GM12878 (cell line): ENCODE measurements around the gene RABL6. TPM values are rescaled to one million over a fixed set of nuclear protein-coding genes. Genes with fewer than 3 reads are reported as not detected.

ENCODE experiments used
- ATAC-seq: fragments of 200-7000 bp; cut with Tn5 transposase; 3 replicates; pipeline ENCODE4 v1.9.1; 2020; ENCODE audit warnings: mild to moderate bottlenecking, moderate library complexity
- BruUV-seq: library from RNA; stranded (reverse); fragments of 400-500 nt; replicated peaks from 2 replicates; lab custom pipeline; 2021; lab: Mats Ljungman, UMichigan
- CTCF ChIA-PET: fragments of 300-600 bp; sonication (Branson Sonifier 250); formaldehyde crosslinking; extraction: SDS; loops from one replicate; lab custom pipeline; 2021; ENCODE audit warnings: inconsistent platforms; lab: Yijun Ruan, JAX
- POLR2A ChIA-PET: fragments of 350-600 bp; formaldehyde crosslinking; extraction: SDS; loops from one replicate; lab custom pipeline; 2021; ENCODE audit warnings: inconsistent platforms; lab: Charles Lee
- RAD21 ChIA-PET: fragments of 300-600 bp; sonication (Branson Sonifier 250); formaldehyde crosslinking; loops from one replicate; lab custom pipeline; 2023; ENCODE audit warnings: antibody characterized with exemption; ENCODE audit not compliant: unreplicated experiment; lab: Charles Lee
- SMC1A ChIA-PET: fragments of 300-600 bp; sonication (Branson Sonifier 250); formaldehyde crosslinking; loops from one replicate; lab custom pipeline; 2023; ENCODE audit not compliant: unreplicated experiment, uncharacterized antibody; lab: Charles Lee
- DNase-seq: peaks from one replicate; pipeline ENCODE4 v3.0.0-alpha.2; 2011; ENCODE audit warnings: low read depth, low spot score
- FAIRE-seq: peaks from 3 replicates; lab custom pipeline; 2011; peaks lifted over from hg19 to GRCh38; lab: Jason Lieb, UNC
- H2AFZ ChIP-seq: 2 replicates; pipeline ENCODE4 v1.6.0; 2011; ENCODE audit warnings: low read depth, low read length, control low read depth; ENCODE audit not compliant: control insufficient read depth
- H3K27ac ChIP-seq: 2 replicates; pipeline ENCODE4 v1.5.1; 2011; ENCODE audit warnings: control low read depth; ENCODE audit not compliant: control insufficient read depth, insufficient read depth
- H3K27me3 ChIP-seq, 2 experiments: replicated peaks in 1 of 2; 2 replicates each; pipeline versions ENCODE4 v1.6.0 to v1.6.1; 2011; ENCODE audit warnings: low read length in 1 of 2; ENCODE audit not compliant: control insufficient read depth in 2 of 2, insufficient read depth in 2 of 2
- H3K36me3 ChIP-seq, 2 experiments: 2 replicates each; pipeline ENCODE4 v1.5.1; 2011; ENCODE audit warnings: low read length in 1 of 2; ENCODE audit not compliant: control insufficient read depth in 2 of 2, insufficient read depth in 2 of 2
- H3K4me1 ChIP-seq: 2 replicates; pipeline ENCODE4 v1.6.1; 2011; ENCODE audit warnings: mild to moderate bottlenecking, low read length, moderate library complexity, mixed read lengths; ENCODE audit not compliant: control insufficient read depth, insufficient read depth
- H3K4me2 ChIP-seq: 2 replicates; pipeline ENCODE4 v1.6.0; 2011; ENCODE audit warnings: control low read depth; ENCODE audit not compliant: control insufficient read depth, insufficient read depth
- H3K4me3 ChIP-seq: fragments of 200-600 bp; sonication (generic); 2 replicates; pipeline ENCODE4 v1.5.1; 2016
- H3K79me2 ChIP-seq: 2 replicates; pipeline ENCODE4 v1.6.0; 2011; ENCODE audit warnings: low read length; ENCODE audit not compliant: control insufficient read depth, insufficient read depth
- H3K9ac ChIP-seq: 2 replicates; pipeline ENCODE4 v1.8.0; 2011; ENCODE audit warnings: low read length, control low read depth, mixed read lengths; ENCODE audit not compliant: control insufficient read depth, insufficient read depth
- H3K9me3 ChIP-seq: replicated peaks from 3 replicates; pipeline ENCODE4 v1.5.1; 2011; ENCODE audit warnings: mild to moderate bottlenecking, low read length; ENCODE audit not compliant: control insufficient read depth, insufficient read depth
- H4K20me1 ChIP-seq: 2 replicates; pipeline ENCODE4 v1.6.0; 2011; ENCODE audit not compliant: control insufficient read depth, insufficient read depth
- ASH2L ChIP-seq: fragments of 300-600, 200-600 bp; sonication (generic); IDR thresholded peaks from 2 replicates; pipeline ENCODE4 v1.6.1; 2017; ENCODE audit warnings: low read depth, mild to moderate bottlenecking, borderline replicate concordance
- GATAD2B ChIP-seq: fragments of 450-650 bp; conservative IDR thresholded peaks from 2 replicates; pipeline ENCODE4 v1.6.1; 2017; ENCODE audit warnings: low read depth, mild to moderate bottlenecking, moderate library complexity
- NR2C2 ChIP-seq: IDR thresholded peaks from 2 replicates; pipeline ENCODE4 v1.6.1; 2011; ENCODE audit warnings: borderline replicate concordance, low read depth; ENCODE audit not compliant: control insufficient read depth, insufficient read length
- POLR2A ChIP-seq: IDR thresholded peaks from 2 replicates; pipeline ENCODE4 v1.6.1; 2011; ENCODE audit warnings: low read depth, mild to moderate bottlenecking, low read length
- POLR2AphosphoS5 ChIP-seq: IDR thresholded peaks from 2 replicates; pipeline ENCODE4 v1.6.1; 2011; ENCODE audit warnings: mild to moderate bottlenecking, low read length, inconsistent platforms
- POU2F2 ChIP-seq: IDR thresholded peaks from 3 replicates; pipeline ENCODE4 v1.6.1; 2011; ENCODE audit warnings: low read depth, mild to moderate bottlenecking, low read length, borderline replicate concordance
- STAT1 ChIP-seq: fragments of 450-650 bp; conservative IDR thresholded peaks from 2 replicates; pipeline ENCODE4 v1.6.1; 2014; ENCODE audit warnings: antibody characterized with exemption, mild to moderate bottlenecking
- WRNIP1 ChIP-seq: IDR thresholded peaks from 2 replicates; pipeline ENCODE4 v1.6.1; 2011; ENCODE audit warnings: low read depth, low read length, improper control_type of control experiment, borderline replicate concordance
- ZNF622 ChIP-seq: fragments of 450-650 bp; IDR thresholded peaks from 2 replicates; pipeline ENCODE4 v1.6.1; 2017; ENCODE audit warnings: mild to moderate bottlenecking, inconsistent platforms
- WGBS: methylation state at CpG from one replicate; pipeline ENCODE4 v1.1.6; 2016; ENCODE audit warnings: low lambda C conversion rate; ENCODE audit not compliant: insufficient replicate concordance, insufficient coverage; ENCODE audit errors: missing lambda C conversion rate; 5-methylcytosine and 5-hydroxymethylcytosine counted together
- in situ Hi-C: fragments of 300-500 bp; cut with MboI; formaldehyde crosslinking; loops from 9 replicates; pipeline ENCODE4 v1.14.3; 2018; ENCODE audit warnings: mixed read lengths
- intact Hi-C: fragments of 100-400 bp; cut with micrococcal nuclease; formaldehyde crosslinking; loops from one replicate; pipeline ENCODE4 v1.14.2; 2022; ENCODE audit not compliant: unreplicated experiment
- polyA plus RNA-seq, 11 experiments: library from polyadenylated mRNA; depleted of rRNA in 4 of 11; unstranded in 6 of 11; stranded (reverse) in 5 of 11; fragments of >200 nt; fragmentation: Nextera tagmentation in 4 of 11; fragmentation: Illumina TruSeq in 1 of 11; extraction: Ambion mirVana in 4 of 11; extraction: Trizol in 1 of 11; gene quantifications; 1 replicate in 1 of 11; 2 replicates in 10 of 11; pipeline versions ENCODE4 v1.2.1 to v1.2.3, GENCODE V29; 2011 to 2016; ENCODE audit warnings: inconsistent platforms in 2 of 11, missing spikeins in 2 of 11, low read depth in 1 of 11
- total RNA-seq, 4 experiments: library from RNA; depleted of rRNA in 3 of 4; stranded (reverse); fragments of >200 nt in 3 of 4; fragmentation: Illumina TruSeq in 1 of 4; extraction: Trizol in 1 of 4; gene quantifications; 2 replicates each; pipeline versions ENCODE4 v1.2.1 to v1.2.3, GENCODE V29; 2013 to 2021
- TF ChIP-seq, protein P1 (sequence below): fragments of 450-650 bp; IDR thresholded peaks from 2 replicates; pipeline ENCODE4 v1.6.1; 2017; ENCODE audit warnings: mild to moderate bottlenecking, moderate library complexity

The RABL6 gene
- total and polyA plus RNA-seq, 10 of the 15 experiments (the other 5 are each of a cell fraction or from before 2014, with no cell fraction given) = 1.4 to 134 (median 42.7) TPM

DNA sequence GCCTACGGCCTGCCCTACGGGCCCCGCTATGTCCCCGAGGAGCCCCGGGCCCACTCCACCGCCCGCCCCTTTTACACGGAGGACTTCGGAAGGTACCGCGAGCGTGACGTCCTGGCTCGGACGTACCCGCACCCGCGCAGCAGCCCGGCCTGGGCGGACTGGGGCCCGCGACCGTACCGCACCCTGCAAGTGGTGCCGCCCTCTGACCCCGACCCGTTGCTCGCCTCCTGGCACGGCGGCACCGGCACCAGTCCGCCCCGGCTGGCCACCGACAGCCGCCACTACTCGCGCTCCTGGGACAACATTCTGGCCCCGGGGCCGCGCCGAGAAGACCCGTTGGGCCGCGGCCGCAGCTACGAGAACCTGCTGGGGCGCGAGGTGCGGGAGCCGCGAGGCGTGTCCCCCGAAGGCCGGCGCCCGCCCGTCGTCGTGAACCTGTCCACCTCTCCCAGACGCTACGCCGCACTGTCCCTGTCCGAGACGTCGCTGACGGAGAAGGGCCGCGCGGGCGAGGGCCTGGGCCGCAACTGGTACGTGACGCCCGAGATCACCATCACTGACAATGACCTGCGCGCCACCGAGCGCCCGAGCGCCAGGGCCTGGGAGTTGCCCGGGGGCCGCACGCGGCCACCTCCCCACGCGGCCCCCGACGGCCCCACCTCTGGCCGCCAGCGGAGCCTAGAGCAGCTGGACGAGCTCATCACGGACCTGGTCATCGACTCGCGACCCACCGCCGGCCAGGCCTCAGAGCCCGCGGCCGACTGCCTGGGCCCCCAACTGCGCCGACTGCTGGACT is 37.9 kb downstream of the RABL6 start:
- CTCF ChIA-PET = interaction anchor here (4.5 kb wide), 1 partner anchor 39 kb away, joined by 46 read pairs; the partner anchor contains the start of gene TRAF2
- H3K4me2 ChIP-seq = no peak overlapping the region

DNA sequence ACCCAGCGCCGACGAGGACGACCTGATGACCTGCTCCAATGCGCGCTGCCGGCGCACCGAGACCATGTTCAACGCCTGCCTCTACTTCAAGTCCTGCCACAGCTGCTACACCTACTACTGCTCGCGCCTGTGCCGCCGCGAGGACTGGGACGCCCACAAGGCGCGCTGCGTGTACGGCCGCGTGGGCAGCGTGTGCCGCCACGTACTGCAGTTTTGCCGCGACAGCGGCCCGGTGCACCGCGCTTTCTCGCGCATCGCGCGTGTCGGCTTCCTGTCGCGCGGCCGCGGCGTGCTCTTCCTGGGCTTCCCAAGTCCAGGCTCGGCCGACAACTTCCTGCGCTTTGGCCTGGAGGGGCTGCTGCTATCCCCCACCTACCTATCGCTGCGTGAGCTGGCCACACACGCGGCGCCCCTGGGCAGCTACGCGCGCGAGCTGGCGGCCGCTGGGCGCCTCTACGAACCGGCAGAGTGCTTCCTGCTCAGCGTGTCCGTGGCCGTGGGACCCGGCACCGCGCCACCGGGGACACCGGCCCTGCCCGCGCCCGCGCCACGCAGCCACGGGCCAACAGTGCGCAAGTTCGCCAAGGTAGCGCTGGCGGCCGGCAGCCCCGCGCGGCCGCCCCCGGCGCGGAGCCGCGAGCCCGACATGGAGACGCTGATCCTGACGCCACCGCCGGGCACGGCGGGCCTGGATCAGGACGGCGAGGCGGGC is 38.8 kb downstream of the RABL6 start:
- no peaks in the 10 kb centered on the region; a peak in 1 of 4 replicates for H3K27me3 ChIP-seq
- no peak overlapping the region for H3K4me3 ChIP-seq
- peaks cover 4 to 8% of the 10 kb centered on the region in 2 experiments; a peak in 3 of 4 replicates for H3K36me3 ChIP-seq
- H3K4me2 ChIP-seq = no peak overlapping the region
- ChIA-PET CTCF (interaction anchor here (1.8 to 2.2 kb wide), 2 partner anchors 40 to 53 kb away, joined by 4 to 7 read pairs; partner anchors contain the start of gene TRAF2), SMC1A (no interaction called here), POLR2A (no interaction called here), RAD21 (interaction anchor here (1.7 kb wide), 1 partner anchor 40 kb away, joined by 5 read pairs; the partner anchor contains the start of gene TRAF2)
- peaks cover 4% of the 10 kb centered on the region; the same call in 1 of the 3 replicates for H3K9me3 ChIP-seq
- H3K4me1 ChIP-seq = peaks cover 13% of the 10 kb centered on the region
- FAIRE-seq (no peak), ATAC-seq (no peak), DNase-seq (no peak)
- no TSS peak for BruUV-seq
- WGBS = 78% methylated on average over 78 of the region's 98 CpGs
- H3K79me2 ChIP-seq = peaks cover 10% of the 10 kb centered on the region; the same call in 1 of the 2 replicates
- H2AFZ ChIP-seq = no peak overlapping the region
- in situ Hi-C loops (no loop called here), intact Hi-C loops (loop anchor here (5.0 kb wide), 2 partner anchors 36 to 191 kb away; no protein-coding TSS in a partner anchor)
- no peak overlapping the region for H3K9ac ChIP-seq
- no peak overlapping the region for H3K27ac ChIP-seq
- H4K20me1 ChIP-seq = no peaks in the 10 kb centered on the region; the same call in 1 of the 2 replicates
- TF ChIP-seq ASH2L (no peak), ZNF622 (no peak), POU2F2 (no peak), GATAD2B (0 out of 2 replicates have a peak, but pooled peaks have one; percentile 35), POLR2A (peak; percentile 53), STAT1 (no peak), WRNIP1 (no peak), POLR2AphosphoS5 (no peak)
- TF ChIP-seq, protein P1, sequence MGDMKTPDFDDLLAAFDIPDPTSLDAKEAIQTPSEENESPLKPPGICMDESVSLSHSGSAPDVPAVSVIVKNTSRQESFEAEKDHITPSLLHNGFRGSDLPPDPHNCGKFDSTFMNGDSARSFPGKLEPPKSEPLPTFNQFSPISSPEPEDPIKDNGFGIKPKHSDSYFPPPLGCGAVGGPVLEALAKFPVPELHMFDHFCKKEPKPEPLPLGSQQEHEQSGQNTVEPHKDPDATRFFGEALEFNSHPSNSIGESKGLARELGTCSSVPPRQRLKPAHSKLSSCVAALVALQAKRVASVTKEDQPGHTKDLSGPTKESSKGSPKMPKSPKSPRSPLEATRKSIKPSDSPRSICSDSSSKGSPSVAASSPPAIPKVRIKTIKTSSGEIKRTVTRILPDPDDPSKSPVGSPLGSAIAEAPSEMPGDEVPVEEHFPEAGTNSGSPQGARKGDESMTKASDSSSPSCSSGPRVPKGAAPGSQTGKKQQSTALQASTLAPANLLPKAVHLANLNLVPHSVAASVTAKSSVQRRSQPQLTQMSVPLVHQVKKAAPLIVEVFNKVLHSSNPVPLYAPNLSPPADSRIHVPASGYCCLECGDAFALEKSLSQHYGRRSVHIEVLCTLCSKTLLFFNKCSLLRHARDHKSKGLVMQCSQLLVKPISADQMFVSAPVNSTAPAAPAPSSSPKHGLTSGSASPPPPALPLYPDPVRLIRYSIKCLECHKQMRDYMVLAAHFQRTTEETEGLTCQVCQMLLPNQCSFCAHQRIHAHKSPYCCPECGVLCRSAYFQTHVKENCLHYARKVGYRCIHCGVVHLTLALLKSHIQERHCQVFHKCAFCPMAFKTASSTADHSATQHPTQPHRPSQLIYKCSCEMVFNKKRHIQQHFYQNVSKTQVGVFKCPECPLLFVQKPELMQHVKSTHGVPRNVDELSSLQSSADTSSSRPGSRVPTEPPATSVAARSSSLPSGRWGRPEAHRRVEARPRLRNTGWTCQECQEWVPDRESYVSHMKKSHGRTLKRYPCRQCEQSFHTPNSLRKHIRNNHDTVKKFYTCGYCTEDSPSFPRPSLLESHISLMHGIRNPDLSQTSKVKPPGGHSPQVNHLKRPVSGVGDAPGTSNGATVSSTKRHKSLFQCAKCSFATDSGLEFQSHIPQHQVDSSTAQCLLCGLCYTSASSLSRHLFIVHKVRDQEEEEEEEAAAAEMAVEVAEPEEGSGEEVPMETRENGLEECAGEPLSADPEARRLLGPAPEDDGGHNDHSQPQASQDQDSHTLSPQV = no peak

More for the DNA sequence above, 37.9 kb downstream of the RABL6 start:
- POLR2A ChIA-PET = no interaction called here
- Histone ChIP-seq H3K4me1 (peaks cover 13% of the 10 kb centered on the region), H3K27ac (no peak overlapping the region), H3K9me3 (peaks cover 4% of the 10 kb centered on the region; the same call in 1 of the 3 replicates), H3K36me3 (peaks cover 1 to 3% of the 10 kb centered on the region in 2 experiments; a peak in 3 of 4 replicates), H3K4me3 (no peak overlapping the region), H3K27me3 (no peaks in the 10 kb centered on the region; a peak in 1 of 4 replicates), H3K9ac (no peak overlapping the region), H2AFZ (no peak overlapping the region), H3K79me2 (peaks cover 10% of the 10 kb centered on the region; the same call in 1 of the 2 replicates), H4K20me1 (no peaks in the 10 kb centered on the region; the same call in 1 of the 2 replicates)
- SMC1A ChIA-PET = no interaction called here
- TF ChIP-seq NR2C2 (no peak), POLR2A (peak; percentile 18; the same call in 1 of the 2 replicates)
- RAD21 ChIA-PET = interaction anchor here (4.1 kb wide), 1 partner anchor 53 kb away, joined by 16 read pairs; no protein-coding TSS in a partner anchor
- WGBS = 86% methylated on average over 51 of the region's 102 CpGs
- DNase-seq = no peak
- in situ Hi-C loops = no loop called here
- no TSS peak for BruUV-seq
- no peak for ATAC-seq
- FAIRE-seq = no peak
- intact Hi-C loops = loop anchor here (5.0 kb wide), 2 partner anchors 37 to 192 kb away; no protein-coding TSS in a partner anchor
